Spleen (tissue), 3 donors: ENCODE results near the gene SPATS2.

Experiments
- POLR2A ChIP-seq, 3 donors: fragments of 450-650 bp; IDR thresholded peaks; one replicate each; pipeline ENCODE4 v1.5.1; 2017; ENCODE audit warnings: antibody characterized with exemption in 3 of 3, mild to moderate bottlenecking in 1 of 3
- POLR2AphosphoS5 ChIP-seq, 3 donors: sonication (generic); formaldehyde crosslinking; IDR thresholded peaks; one replicate each; pipeline ENCODE4 v1.5.1; 2017; ENCODE audit warnings: antibody characterized with exemption in 3 of 3

- TF ChIP-seq POLR2A (IDR thresholded peaks at IDR 0.05) (no peak), POLR2AphosphoS5 (IDR thresholded peaks at IDR 0.05) (no peak)
These were observed 193.4 kb downstream of the SPATS2 start for GRCh38 chr12:49560695-49561094.
